Breast epithelium (tissue), 4 donors: Measurements from ENCODE around the gene TTC7B. TPM values are rescaled to one million over a fixed set of nuclear protein-coding genes. Genes with fewer than 3 reads are reported as not detected.
A peak's percentile ranks its signal among the peaks of the same experiment; 100 is the strongest.
"Not testable (repeated sequence)": the region's sequence is repeated elsewhere in the genome, so short reads cannot be mapped to it uniquely, and the experiment has no call there.

Experiments used
- DNase-seq, 2 donors: peaks; one replicate each; pipeline ENCODE4 v3.0.0-alpha.2; 2019; ENCODE audit warnings: low spot score in 2 of 2
- H3K27ac ChIP-seq, 2 donors: fragments of 200-600 bp; sonication (generic) in 1 of 2; one replicate each; pipeline ENCODE4 v1.5.1; 2016 to 2019; ENCODE audit warnings: mild to moderate bottlenecking in 1 of 2
- H3K27me3 ChIP-seq, 2 donors: fragments of 200-600 bp; sonication (generic) in 1 of 2; one replicate each; pipeline versions ENCODE4 v1.5.1 to v1.6.0; 2017 to 2019; ENCODE audit warnings: control low read depth in 1 of 2, mild to moderate bottlenecking in 1 of 2
- H3K36me3 ChIP-seq: fragments of 200-600 bp; one replicate; pipeline ENCODE4 v1.5.1; 2019
- H3K4me1 ChIP-seq, 2 donors: fragments of 200-600 bp; sonication (generic); one replicate each; pipeline ENCODE4 v1.5.1; 2016 to 2019; ENCODE audit warnings: control low read depth in 1 of 2
- H3K4me3 ChIP-seq, 3 donors: fragments of 200-600 bp; sonication (generic); 1 replicate in 2 of 3; 2 replicates in 1 of 3; pipeline ENCODE4 v1.5.1; 2016 to 2019; ENCODE audit warnings: mild to moderate bottlenecking in 3 of 3, moderate library complexity in 2 of 3
- H3K9me3 ChIP-seq, 2 donors: fragments of 200-600 bp; sonication (generic) in 1 of 2; one replicate each; pipeline ENCODE4 v1.5.1; 2016 to 2019; ENCODE audit warnings: control low read depth in 1 of 2
- POLR2A ChIP-seq: fragments of 450-650 bp; IDR thresholded peaks from one replicate; pipeline ENCODE4 v1.6.1; 2016; ENCODE audit warnings: antibody characterized with exemption, mild to moderate bottlenecking, moderate library complexity
- POLR2AphosphoS5 ChIP-seq, 3 donors: sonication (generic); formaldehyde crosslinking; IDR thresholded peaks; one replicate each; pipeline ENCODE4 v1.6.1; 2017; ENCODE audit warnings: antibody characterized with exemption in 3 of 3
- intact Hi-C: fragments of 100-400 bp; cut with DNase I; formaldehyde crosslinking; loops from one replicate; pipeline ENCODE4 v1.15.1; 2023; ENCODE audit warnings: low total_unique reads
- total RNA-seq, 3 donors: library from RNA; depleted of rRNA; stranded (reverse); fragments of >200 nt; gene quantifications; one replicate each; pipeline ENCODE4 v1.1.0, GENCODE V29; 2016
- TF ChIP-seq, protein P1 (sequence below), 3 donors: fragments of 450-650 bp; IDR thresholded peaks; one replicate each; pipeline ENCODE4 v1.5.1; 2016 to 2017; ENCODE audit warnings: antibody characterized with exemption in 3 of 3, mild to moderate bottlenecking in 3 of 3, moderate library complexity in 3 of 3

Gene TTC7B, protein sequence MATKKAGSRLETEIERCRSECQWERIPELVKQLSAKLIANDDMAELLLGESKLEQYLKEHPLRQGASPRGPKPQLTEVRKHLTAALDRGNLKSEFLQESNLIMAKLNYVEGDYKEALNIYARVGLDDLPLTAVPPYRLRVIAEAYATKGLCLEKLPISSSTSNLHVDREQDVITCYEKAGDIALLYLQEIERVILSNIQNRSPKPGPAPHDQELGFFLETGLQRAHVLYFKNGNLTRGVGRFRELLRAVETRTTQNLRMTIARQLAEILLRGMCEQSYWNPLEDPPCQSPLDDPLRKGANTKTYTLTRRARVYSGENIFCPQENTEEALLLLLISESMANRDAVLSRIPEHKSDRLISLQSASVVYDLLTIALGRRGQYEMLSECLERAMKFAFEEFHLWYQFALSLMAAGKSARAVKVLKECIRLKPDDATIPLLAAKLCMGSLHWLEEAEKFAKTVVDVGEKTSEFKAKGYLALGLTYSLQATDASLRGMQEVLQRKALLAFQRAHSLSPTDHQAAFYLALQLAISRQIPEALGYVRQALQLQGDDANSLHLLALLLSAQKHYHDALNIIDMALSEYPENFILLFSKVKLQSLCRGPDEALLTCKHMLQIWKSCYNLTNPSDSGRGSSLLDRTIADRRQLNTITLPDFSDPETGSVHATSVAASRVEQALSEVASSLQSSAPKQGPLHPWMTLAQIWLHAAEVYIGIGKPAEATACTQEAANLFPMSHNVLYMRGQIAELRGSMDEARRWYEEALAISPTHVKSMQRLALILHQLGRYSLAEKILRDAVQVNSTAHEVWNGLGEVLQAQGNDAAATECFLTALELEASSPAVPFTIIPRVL
- 10 to 100 TPM; 14.0 to 29.1 (median 22.0) TPM for total RNA-seq

DNA sequence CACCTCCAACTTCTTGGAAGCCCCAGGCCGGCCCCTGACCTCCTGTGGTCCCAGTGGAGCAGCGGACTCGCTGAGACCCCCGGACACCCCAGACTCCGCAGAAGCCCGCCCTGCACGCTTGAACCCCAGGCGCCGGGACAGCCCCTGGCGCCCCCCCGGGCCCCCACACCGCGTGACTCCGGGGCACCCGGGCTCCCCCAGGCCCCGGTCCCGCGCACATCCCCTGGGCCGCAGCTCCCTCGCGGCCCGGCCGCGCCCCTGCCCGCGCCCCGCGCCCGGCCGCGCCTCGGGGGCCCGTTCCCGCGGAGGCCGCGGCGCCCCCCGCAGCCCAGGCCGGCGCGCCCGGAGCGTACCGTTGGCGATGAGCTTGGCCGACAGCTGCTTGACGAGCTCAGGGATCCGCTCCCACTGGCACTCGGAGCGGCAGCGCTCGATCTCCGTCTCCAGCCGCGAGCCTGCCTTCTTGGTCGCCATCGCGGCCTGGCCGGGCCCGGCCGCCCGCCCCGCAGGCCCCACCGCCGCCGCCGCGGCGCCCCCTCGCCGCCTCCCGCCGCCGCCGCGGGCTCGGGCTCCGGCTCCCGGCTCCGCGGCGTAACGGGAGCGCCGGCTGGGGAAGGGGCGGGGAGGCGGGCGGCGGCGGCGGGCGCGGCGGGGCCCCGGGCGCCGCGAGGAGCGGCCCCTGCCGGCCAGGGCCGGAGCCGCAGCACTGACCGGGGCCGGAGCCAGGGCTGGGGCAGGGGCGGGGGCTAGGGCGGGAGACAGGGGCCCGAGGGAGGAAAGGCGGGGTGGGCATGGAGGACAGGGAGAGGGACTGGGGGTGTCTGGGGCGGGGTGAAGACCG, at the start of gene TTC7B:
TSS of gene TTC7B (minus strand) at position 609 of the 841 bp plus-strand sequence. CDS start at position 474, 135 bp downstream.
- H3K27ac ChIP-seq: no peak within 1 kb of the TSS
- peaks cover 0 to 10% of the 10 kb centered on the region in 2 donors for H3K4me1 ChIP-seq
- peak within 1 kb of the TSS; percentile 61 to 88 (median 73) for H3K4me3 ChIP-seq
- DNase-seq: no peak
- no peaks in the 10 kb centered on the region for H3K36me3 ChIP-seq
- TF ChIP-seq POLR2AphosphoS5 (IDR thresholded peaks at IDR 0.05): no peak
- TF ChIP-seq POLR2A: no peak
- TF ChIP-seq, protein P1, sequence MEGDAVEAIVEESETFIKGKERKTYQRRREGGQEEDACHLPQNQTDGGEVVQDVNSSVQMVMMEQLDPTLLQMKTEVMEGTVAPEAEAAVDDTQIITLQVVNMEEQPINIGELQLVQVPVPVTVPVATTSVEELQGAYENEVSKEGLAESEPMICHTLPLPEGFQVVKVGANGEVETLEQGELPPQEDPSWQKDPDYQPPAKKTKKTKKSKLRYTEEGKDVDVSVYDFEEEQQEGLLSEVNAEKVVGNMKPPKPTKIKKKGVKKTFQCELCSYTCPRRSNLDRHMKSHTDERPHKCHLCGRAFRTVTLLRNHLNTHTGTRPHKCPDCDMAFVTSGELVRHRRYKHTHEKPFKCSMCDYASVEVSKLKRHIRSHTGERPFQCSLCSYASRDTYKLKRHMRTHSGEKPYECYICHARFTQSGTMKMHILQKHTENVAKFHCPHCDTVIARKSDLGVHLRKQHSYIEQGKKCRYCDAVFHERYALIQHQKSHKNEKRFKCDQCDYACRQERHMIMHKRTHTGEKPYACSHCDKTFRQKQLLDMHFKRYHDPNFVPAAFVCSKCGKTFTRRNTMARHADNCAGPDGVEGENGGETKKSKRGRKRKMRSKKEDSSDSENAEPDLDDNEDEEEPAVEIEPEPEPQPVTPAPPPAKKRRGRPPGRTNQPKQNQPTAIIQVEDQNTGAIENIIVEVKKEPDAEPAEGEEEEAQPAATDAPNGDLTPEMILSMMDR (IDR thresholded peaks at IDR 0.05): no peak
- intact Hi-C loops: no loop called here
- no peaks in the 10 kb centered on the region for H3K9me3 ChIP-seq
- H3K27me3 ChIP-seq: no peaks in the 10 kb centered on the region

DNA sequence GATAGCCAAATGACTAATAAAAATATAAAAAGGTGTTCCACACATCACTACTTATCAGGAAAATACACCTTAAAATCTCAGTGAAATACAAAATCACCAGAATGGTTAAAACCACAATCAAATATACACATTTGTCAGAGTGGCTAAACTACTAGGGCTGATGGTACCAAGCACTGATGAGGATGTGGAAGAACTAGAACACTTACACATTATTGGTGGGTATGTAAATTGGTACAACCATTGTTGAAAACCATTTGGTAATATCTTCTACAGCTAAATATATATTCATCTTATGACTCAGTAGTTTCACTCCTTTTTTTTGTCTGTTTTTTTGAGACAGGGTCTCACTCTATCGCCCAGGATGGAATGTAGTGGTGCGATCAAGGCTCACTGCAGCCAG, 48.5 kb upstream of the TTC7B start:
- intact Hi-C loops: no loop called here
- Histone ChIP-seq H3K27ac (no peak overlapping the region), H3K4me1 (no peaks in the 10 kb centered on the region), H3K27me3 (no peaks in the 10 kb centered on the region), H3K9me3 (no peaks in the 10 kb centered on the region), H3K4me3 (no peak overlapping the region), H3K36me3 (no peaks in the 10 kb centered on the region)
- TF ChIP-seq POLR2AphosphoS5 (IDR thresholded peaks at IDR 0.05) (no peak), POLR2A (no peak)
- TF ChIP-seq, protein P1 (IDR thresholded peaks at IDR 0.05): no peak
- DNase-seq: no peak

DNA sequence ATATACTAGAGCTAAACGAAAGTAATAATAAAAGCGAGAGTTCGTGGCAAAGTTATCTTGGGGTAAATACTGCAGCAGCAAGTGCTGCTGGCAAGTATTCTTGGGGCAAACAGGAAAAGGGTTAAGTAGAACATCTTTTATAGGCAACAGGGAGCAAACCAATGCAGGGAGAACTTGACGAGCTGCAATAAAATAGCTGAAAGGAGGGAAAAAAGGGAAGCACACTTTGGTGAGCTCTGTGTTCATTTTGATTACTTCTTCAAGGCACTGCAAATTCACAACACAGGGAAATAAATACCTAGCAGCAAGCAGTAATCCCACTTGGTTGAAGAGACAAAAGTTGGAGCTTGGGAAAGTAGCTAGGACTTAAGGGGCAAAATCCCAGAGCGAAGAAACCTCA, 42.3 kb upstream of the TTC7B start:
- peak overlapping the region in 1 of 3 donors; percentile 28 for H3K4me3 ChIP-seq
- no peak overlapping the region for H3K27ac ChIP-seq

DNA sequence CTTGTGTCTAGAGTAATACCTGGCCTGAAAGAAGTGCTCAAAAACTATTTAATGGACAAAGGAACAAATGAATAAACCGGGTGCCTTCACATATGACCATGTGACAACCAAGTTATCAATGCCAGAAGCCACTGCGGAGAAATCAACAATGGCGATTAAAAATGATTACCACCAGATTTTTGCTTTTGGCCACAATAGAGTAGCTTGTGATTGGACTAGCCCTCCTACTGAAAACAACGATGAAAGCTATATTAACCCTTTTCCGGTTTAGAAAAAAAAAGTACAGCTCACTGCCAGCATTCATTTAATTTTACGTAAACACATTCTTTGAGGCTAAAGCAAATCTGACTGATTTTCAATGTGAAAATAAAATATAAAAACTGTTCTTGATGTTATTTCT, 41.6 kb upstream of the TTC7B start:
- no peaks in the 10 kb centered on the region for H3K27me3 ChIP-seq
- TF ChIP-seq POLR2AphosphoS5 (IDR thresholded peaks at IDR 0.05) (no peak), POLR2A (no peak)
- TF ChIP-seq, protein P1 (IDR thresholded peaks at IDR 0.05): no peak
- DNase-seq: no peak
- H3K4me3 ChIP-seq: peak overlapping the region in 1 of 3 donors; percentile 28
- intact Hi-C loops: no loop called here
- no peaks in the 10 kb centered on the region for H3K9me3 ChIP-seq
- H3K27ac ChIP-seq: no peak overlapping the region
- H3K4me1 ChIP-seq: no peaks in the 10 kb centered on the region
- H3K36me3 ChIP-seq: no peaks in the 10 kb centered on the region

More for the DNA sequence above, 42.3 kb upstream of the TTC7B start:
- no peaks in the 10 kb centered on the region for H3K27me3 ChIP-seq
- no peak for DNase-seq
- no peaks in the 10 kb centered on the region for H3K36me3 ChIP-seq
- TF ChIP-seq POLR2AphosphoS5 (IDR thresholded peaks at IDR 0.05) (no peak), POLR2A (no peak)
- TF ChIP-seq, protein P1 (IDR thresholded peaks at IDR 0.05): no peak
- intact Hi-C loops: no loop called here
- H3K9me3 ChIP-seq: no peaks in the 10 kb centered on the region
- no peaks in the 10 kb centered on the region for H3K4me1 ChIP-seq

DNA sequence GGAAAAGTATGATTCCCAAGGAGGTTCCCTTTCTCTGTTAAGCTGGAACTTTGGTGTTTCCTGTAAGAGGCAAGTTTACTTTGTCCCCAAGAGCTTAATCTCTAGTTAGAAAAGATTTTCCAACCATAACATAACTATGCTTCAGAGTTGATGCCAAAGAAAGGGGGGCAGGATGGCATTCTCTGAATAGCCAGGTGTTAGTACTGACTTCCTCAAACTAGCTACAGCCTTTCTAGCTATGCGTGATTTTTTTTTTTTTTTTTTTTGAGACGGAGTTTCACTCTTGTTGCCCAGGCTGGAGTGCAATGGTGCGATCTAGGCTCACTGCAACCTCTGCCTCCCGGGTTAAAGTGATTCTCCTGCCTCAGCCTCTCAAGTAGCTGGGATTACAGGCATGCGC, 39.9 kb upstream of the TTC7B start:
- H3K27ac ChIP-seq, H3K36me3 ChIP-seq, intact Hi-C loops, H3K27me3 ChIP-seq, H3K4me3 ChIP-seq, H3K9me3 ChIP-seq, DNase-seq, H3K4me1 ChIP-seq: not testable (repeated sequence)
